Astrocyte (in vitro differentiated cells and primary cell): ENCODE data around the gene CASK.

Source experiments
- EZH2 ChIP-seq: IDR thresholded peaks from 2 replicates; pipeline ENCODE4 v1.6.1; 2012; ENCODE audit warnings: mild to moderate bottlenecking, low read length, inconsistent platforms; ENCODE audit not compliant: insufficient read depth
- TF ChIP-seq, protein P1 (sequence below): IDR thresholded peaks from 2 replicates; pipeline ENCODE4 v1.5.1; 2011; ENCODE audit warnings: low read depth, mild to moderate bottlenecking, inconsistent platforms, low read length, moderate library complexity; ENCODE audit not compliant: insufficient read depth

- TF ChIP-seq, protein P1, sequence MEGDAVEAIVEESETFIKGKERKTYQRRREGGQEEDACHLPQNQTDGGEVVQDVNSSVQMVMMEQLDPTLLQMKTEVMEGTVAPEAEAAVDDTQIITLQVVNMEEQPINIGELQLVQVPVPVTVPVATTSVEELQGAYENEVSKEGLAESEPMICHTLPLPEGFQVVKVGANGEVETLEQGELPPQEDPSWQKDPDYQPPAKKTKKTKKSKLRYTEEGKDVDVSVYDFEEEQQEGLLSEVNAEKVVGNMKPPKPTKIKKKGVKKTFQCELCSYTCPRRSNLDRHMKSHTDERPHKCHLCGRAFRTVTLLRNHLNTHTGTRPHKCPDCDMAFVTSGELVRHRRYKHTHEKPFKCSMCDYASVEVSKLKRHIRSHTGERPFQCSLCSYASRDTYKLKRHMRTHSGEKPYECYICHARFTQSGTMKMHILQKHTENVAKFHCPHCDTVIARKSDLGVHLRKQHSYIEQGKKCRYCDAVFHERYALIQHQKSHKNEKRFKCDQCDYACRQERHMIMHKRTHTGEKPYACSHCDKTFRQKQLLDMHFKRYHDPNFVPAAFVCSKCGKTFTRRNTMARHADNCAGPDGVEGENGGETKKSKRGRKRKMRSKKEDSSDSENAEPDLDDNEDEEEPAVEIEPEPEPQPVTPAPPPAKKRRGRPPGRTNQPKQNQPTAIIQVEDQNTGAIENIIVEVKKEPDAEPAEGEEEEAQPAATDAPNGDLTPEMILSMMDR, result no peak
- no peak for TF ChIP-seq EZH2
These were observed 394.6 kb downstream of the CASK start for GRCh38 chrX:41528784-41529183.
